Neuron (in vitro differentiated cells): Measurements from ENCODE around the gene RNF151.

ENCODE experiments used
- H2AFZ ChIP-seq: one replicate; pipeline ENCODE4 v1.6.1; 2013; ENCODE audit warnings: low read depth, mild to moderate bottlenecking, inconsistent platforms, low read length, moderate library complexity
- H3K27me3 ChIP-seq: one replicate; pipeline ENCODE4 v1.6.1; 2013; ENCODE audit warnings: low read length; ENCODE audit not compliant: insufficient read depth
- H3K36me3 ChIP-seq: one replicate; pipeline ENCODE4 v1.6.1; 2013; ENCODE audit warnings: low read length; ENCODE audit not compliant: insufficient read depth
- H3K4me1 ChIP-seq: one replicate; pipeline ENCODE4 v1.6.1; 2013; ENCODE audit warnings: low read length; ENCODE audit not compliant: insufficient read depth
- H3K4me3 ChIP-seq: 2 replicates; pipeline ENCODE4 v1.5.1; 2013; ENCODE audit warnings: mild to moderate bottlenecking, low read length, moderate library complexity
- H3K9me3 ChIP-seq: one replicate; pipeline ENCODE4 v1.6.1; 2013; ENCODE audit warnings: low read length

RNF151 gene

GRCh38 chr16:2001456-2002355, 35.0 kb downstream of the RNF151 start:
- no peaks in the 10 kb centered on the region for H3K9me3 ChIP-seq
- no peaks in the 10 kb centered on the region for H3K27me3 ChIP-seq
- H3K4me1 ChIP-seq, result peaks cover 24% of the 10 kb centered on the region
- H2AFZ ChIP-seq, result no peak overlapping the region
- peaks cover 62% of the 10 kb centered on the region for H3K36me3 ChIP-seq
- no peak overlapping the region for H3K4me3 ChIP-seq

- H3K4me3 ChIP-seq, result no peak overlapping the region
- peaks cover 30% of the 10 kb centered on the region for H3K4me1 ChIP-seq
- no peaks in the 10 kb centered on the region for H3K27me3 ChIP-seq
- peaks cover 56% of the 10 kb centered on the region for H3K36me3 ChIP-seq
- H3K9me3 ChIP-seq, result no peaks in the 10 kb centered on the region
- no peak overlapping the region for H2AFZ ChIP-seq
These were observed 36.0 kb downstream of the RNF151 start for GRCh38 chr16:2002406-2003230.

- Histone ChIP-seq H3K4me3 (no peak overlapping the region), H3K9me3 (no peaks in the 10 kb centered on the region), H3K4me1 (peaks cover 37% of the 10 kb centered on the region), H2AFZ (no peak overlapping the region), H3K36me3 (peaks cover 52% of the 10 kb centered on the region), H3K27me3 (no peaks in the 10 kb centered on the region)
These were observed 36.7 kb downstream of the RNF151 start for GRCh38 chr16:2003231-2003826.

- Histone ChIP-seq H3K4me1 (peaks cover 44% of the 10 kb centered on the region), H3K9me3 (no peaks in the 10 kb centered on the region), H3K36me3 (peaks cover 47% of the 10 kb centered on the region), H3K27me3 (no peaks in the 10 kb centered on the region), H2AFZ (no peak overlapping the region), H3K4me3 (no peak overlapping the region)
These were observed 37.4 kb downstream of the RNF151 start for GRCh38 chr16:2003827-2004641.

GRCh38 chr16:2004795-2005517, 38.3 kb downstream of the RNF151 start:
- Histone ChIP-seq H3K4me3 (no peak overlapping the region), H3K27me3 (no peaks in the 10 kb centered on the region), H3K36me3 (peaks cover 38% of the 10 kb centered on the region), H3K9me3 (no peaks in the 10 kb centered on the region), H2AFZ (no peak overlapping the region), H3K4me1 (peaks cover 45% of the 10 kb centered on the region)

- Histone ChIP-seq H3K27me3 (no peaks in the 10 kb centered on the region), H3K9me3 (no peaks in the 10 kb centered on the region), H2AFZ (no peak overlapping the region), H3K4me3 (no peak overlapping the region), H3K36me3 (peaks cover 31% of the 10 kb centered on the region), H3K4me1 (peaks cover 52% of the 10 kb centered on the region)
These were observed 39.0 kb downstream of the RNF151 start for GRCh38 chr16:2005646-2006045.

- Histone ChIP-seq H3K36me3 (peaks cover 25% of the 10 kb centered on the region), H2AFZ (no peak overlapping the region), H3K4me3 (no peak overlapping the region), H3K4me1 (peaks cover 53% of the 10 kb centered on the region), H3K27me3 (no peaks in the 10 kb centered on the region), H3K9me3 (no peaks in the 10 kb centered on the region)
These were observed 39.7 kb downstream of the RNF151 start for GRCh38 chr16:2006317-2006716.

- peak overlapping the region; percentile 16 for H3K4me3 ChIP-seq
These were observed 40.6 kb downstream of the RNF151 start for GRCh38 chr16:2007081-2007836.

GRCh38 chr16:2008009-2008526, 41.4 kb downstream of the RNF151 start:
- Histone ChIP-seq H3K36me3 (peaks cover 8% of the 10 kb centered on the region), H2AFZ (no peak overlapping the region), H3K4me1 (peaks cover 53% of the 10 kb centered on the region), H3K27me3 (no peaks in the 10 kb centered on the region), H3K4me3 (peak overlapping the region; percentile 92), H3K9me3 (no peaks in the 10 kb centered on the region)

More at GRCh38 chr16:2007081-2007836, 40.6 kb downstream of the RNF151 start:
- Histone ChIP-seq H3K36me3 (peaks cover 16% of the 10 kb centered on the region), H3K4me1 (peaks cover 53% of the 10 kb centered on the region), H3K9me3 (no peaks in the 10 kb centered on the region), H3K27me3 (no peaks in the 10 kb centered on the region), H2AFZ (no peak overlapping the region)

- Histone ChIP-seq H3K4me1 (peaks cover 50% of the 10 kb centered on the region), H2AFZ (no peak overlapping the region), H3K4me3 (peak overlapping the region; percentile 92), H3K36me3 (peaks cover 3% of the 10 kb centered on the region), H3K27me3 (no peaks in the 10 kb centered on the region), H3K9me3 (no peaks in the 10 kb centered on the region)
These were observed 42.0 kb downstream of the RNF151 start for GRCh38 chr16:2008631-2009163.

GRCh38 chr16:2009164-2009711, 42.6 kb downstream of the RNF151 start:
- H3K4me1 ChIP-seq, result peaks cover 47% of the 10 kb centered on the region
- no peaks in the 10 kb centered on the region for H3K27me3 ChIP-seq
- H3K4me3 ChIP-seq, result peak overlapping the region; percentile 92
- H3K36me3 ChIP-seq, result peaks cover 3% of the 10 kb centered on the region
- no peak overlapping the region for H2AFZ ChIP-seq
- H3K9me3 ChIP-seq, result no peaks in the 10 kb centered on the region
